Measurements from ENCODE around the gene IDH1. TPM values are rescaled to one million over a fixed set of nuclear protein-coding genes. Genes with fewer than 3 reads are reported as not detected.

IDH1 gene
- total and polyA plus RNA-seq, 2 of the 8 experiments (the other 6 are each of a cell fraction or from before 2014, with no cell fraction given), result 174 to 398 TPM

GRCh38 chr2:208245746-208246145 is 9.1 kb downstream of the IDH1 start:
- Histone ChIP-seq H3K9ac (replicated peaks in 1 of 4; ENCODE audit: extremely low read depth in 1 of 4, low read depth in 3 of 4, low read length in 3 of 4) (no peak overlapping the region), H3K4ac (replicated peaks; ENCODE audit: insufficient read length, low read depth, low read length) (no peak overlapping the region), H4K8ac (ENCODE audit: extremely low read depth, insufficient read depth, low read length) (no peak overlapping the region), H4K91ac (replicated peaks; ENCODE audit: insufficient read length, low read length) (no peak overlapping the region), H3K4me3 (ENCODE audit: extremely low read depth in 1 of 4, insufficient read depth in 2 of 4, low read depth in 3 of 4, low read length in 4 of 4) (no peak overlapping the region), H3K56ac (replicated peaks; ENCODE audit: insufficient read length, low read depth, low read length) (no peak overlapping the region), H4K5ac (ENCODE audit: insufficient read length, low read depth, low read length) (no peak overlapping the region), H2BK120ac (replicated peaks; ENCODE audit: low read depth, low read length) (no peak overlapping the region), H3K18ac (ENCODE audit: extremely low read depth, low read length) (no peak overlapping the region), H3K23me2 (ENCODE audit: low read depth, low read length) (no peaks in the 10 kb centered on the region), H3K36me3 (ENCODE audit: control insufficient read depth in 2 of 4, insufficient read depth in 4 of 4, low read length in 3 of 4) (peaks cover 22 to 97% (median 70%) of the 10 kb centered on the region in 4 experiments), H3K14ac (ENCODE audit: insufficient read length) (no peak overlapping the region), H2BK5ac (ENCODE audit: low read depth, low read length) (no peak overlapping the region), H2AFZ (ENCODE audit: low read length) (no peak overlapping the region), H3K79me1 (ENCODE audit: low read depth, low read length) (no peaks in the 10 kb centered on the region), H3K4me2 (ENCODE audit: insufficient read depth in 1 of 2, low read depth in 2 of 2, low read length in 2 of 2) (no peak overlapping the region), H3K27me3 (replicated peaks in 1 of 4; ENCODE audit: control insufficient read depth in 3 of 4, extremely low read depth in 1 of 4, insufficient read depth in 3 of 4, low read length in 3 of 4) (no peaks in the 10 kb centered on the region), H2AK5ac (ENCODE audit: low read depth, low read length) (no peak overlapping the region), H3K27ac (ENCODE audit: low read depth, low read length) (no peak overlapping the region), H4K20me1 (replicated peaks in 1 of 2; ENCODE audit: control insufficient read depth in 1 of 2, insufficient read depth in 2 of 2, low read length in 2 of 2) (peaks cover 0 to 4% of the 10 kb centered on the region in 2 experiments), H3K9me3 (ENCODE audit: insufficient read depth in 2 of 2, low read depth in 1 of 2, low read length in 1 of 2) (no peaks in the 10 kb centered on the region), H2BK15ac (ENCODE audit: low read length) (no peak overlapping the region), H3K4me1 (replicated peaks in 1 of 4; ENCODE audit: control insufficient read depth in 3 of 4, insufficient read depth in 4 of 4, low read length in 3 of 4) (peaks cover 0 to 2% (median 0%) of the 10 kb centered on the region in 4 experiments; a peak in 1 of 7 replicates), H2BK20ac (ENCODE audit: low read length) (no peak overlapping the region), H3K23ac (ENCODE audit: insufficient read length) (no peak overlapping the region), H2BK12ac (ENCODE audit: low read depth, low read length) (no peak overlapping the region), H3K79me2 (ENCODE audit: control insufficient read depth in 1 of 2, insufficient read depth in 2 of 2, low read length in 2 of 2) (peaks cover 0 to 3% of the 10 kb centered on the region in 2 experiments; a peak in 1 of 4 replicates)
- FAIRE-seq (no peak), DNase-seq (ENCODE audit: low read depth in 1 of 2, low spot score in 2 of 2) (no peak)
- WGBS, 2 experiments (ENCODE audit: extremely low coverage in 1 of 2, insufficient coverage in 1 of 2, insufficient read length in 1 of 2, insufficient replicate concordance in 2 of 2, low coverage in 1 of 2, low lambda C conversion rate in 2 of 2, missing lambda C conversion rate in 1 of 2), result 98% methylated on average over 3 of the region's 3 CpGs; no CpG with 5 or more reads in 1 of the 2 experiments
- ChIA-PET CTCF (ENCODE audit: partially characterized antibody) (interaction anchor here (0.7 to 2.0 kb wide), 2 partner anchors 71 to 121 kb away, joined by 6 to 7 read pairs; no protein-coding TSS in a partner anchor), POLR2A (ENCODE audit: partially characterized antibody) (interaction anchor here (0.6 kb wide), 1 partner anchor 62 kb away, joined by 3 read pairs; no protein-coding TSS in a partner anchor)
- TF ChIP-seq ASH2L (IDR thresholded peaks at IDR 0.05; ENCODE audit: low read length) (no peak), SP4 (IDR thresholded peaks at IDR 0.05; ENCODE audit: low read length) (no peak), SIRT6 (IDR thresholded peaks at IDR 0.05; ENCODE audit: low read length) (no peak), CHD2 (IDR thresholded peaks at IDR 0.05; ENCODE audit: low read length) (no peak), GABPA (IDR thresholded peaks at IDR 0.05; ENCODE audit: borderline replicate concordance, insufficient read depth, low read length) (no peak), RFX5 (IDR thresholded peaks at IDR 0.05; ENCODE audit: borderline replicate concordance, low read depth, low read length) (no peak), CREB1 (IDR thresholded peaks at IDR 0.05) (no peak)

Data from H1 (cell line).